ENCODE measurements around the gene NAALADL1. TPM values are rescaled to one million over a fixed set of nuclear protein-coding genes. Genes with fewer than 3 reads are reported as not detected.

Gene NAALADL1
- total and polyA plus RNA-seq, 2 experiments from 2014 or later = 11.1 to 13.7 TPM

DNA sequence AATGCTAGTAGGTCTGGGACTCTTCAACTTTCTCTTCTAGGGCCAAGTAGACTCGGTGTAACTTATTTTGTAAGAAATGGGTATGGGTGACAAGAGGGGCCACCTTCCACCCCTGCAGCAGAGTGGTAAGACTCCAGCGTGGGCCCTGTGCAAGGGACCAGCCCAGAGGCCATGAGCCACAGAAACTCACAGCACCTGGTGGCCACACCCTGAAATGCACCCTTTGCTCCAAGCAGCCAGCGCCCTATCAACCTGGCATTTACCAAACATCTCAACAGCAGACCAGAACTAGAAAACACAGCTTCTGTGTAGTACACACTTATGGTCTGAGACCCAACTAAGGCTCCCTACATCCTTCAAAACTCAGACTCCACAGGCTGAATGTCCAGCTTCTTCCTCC is 19.8 kb upstream of the NAALADL1 start:
- H3K4me1 ChIP-seq (ENCODE audit: insufficient read depth) = peaks cover 8% of the 10 kb centered on the region; the same call in 1 of the 2 replicates
- H3K4me1 Mint-ChIP-seq = peaks cover 23% of the 10 kb centered on the region
- no peaks in the 10 kb centered on the region; the same call in 2 of the 3 replicates for H3K9me3 Mint-ChIP-seq
- peaks cover 42% of the 10 kb centered on the region for H4K20me1 ChIP-seq (replicated peaks; ENCODE audit: insufficient read depth)
- peaks cover 29% of the 10 kb centered on the region; the same call in 1 of the 2 replicates for H3F3A ChIP-seq (replicated peaks; ENCODE audit: low read depth)
- H3K27me3 ChIP-seq (ENCODE audit: insufficient read depth) = no peaks in the 10 kb centered on the region
- no peak overlapping the region for H3K4me2 ChIP-seq
- H3K4me3 ChIP-seq = no peak overlapping the region
- peak; percentile 80 for DNase-seq (ENCODE audit: low spot score)
- peaks cover 8% of the 10 kb centered on the region for H3K27me3 Mint-ChIP-seq (ENCODE audit: insufficient read depth, low read depth, poor library complexity)
- H3K36me3 ChIP-seq (ENCODE audit: insufficient read depth) = peaks cover 16% of the 10 kb centered on the region
- TF ChIP-seq EZH2 (IDR thresholded peaks at IDR 0.05; ENCODE audit: low read depth, unreplicated experiment) = no peak
- TF ChIP-seq, protein P1, sequence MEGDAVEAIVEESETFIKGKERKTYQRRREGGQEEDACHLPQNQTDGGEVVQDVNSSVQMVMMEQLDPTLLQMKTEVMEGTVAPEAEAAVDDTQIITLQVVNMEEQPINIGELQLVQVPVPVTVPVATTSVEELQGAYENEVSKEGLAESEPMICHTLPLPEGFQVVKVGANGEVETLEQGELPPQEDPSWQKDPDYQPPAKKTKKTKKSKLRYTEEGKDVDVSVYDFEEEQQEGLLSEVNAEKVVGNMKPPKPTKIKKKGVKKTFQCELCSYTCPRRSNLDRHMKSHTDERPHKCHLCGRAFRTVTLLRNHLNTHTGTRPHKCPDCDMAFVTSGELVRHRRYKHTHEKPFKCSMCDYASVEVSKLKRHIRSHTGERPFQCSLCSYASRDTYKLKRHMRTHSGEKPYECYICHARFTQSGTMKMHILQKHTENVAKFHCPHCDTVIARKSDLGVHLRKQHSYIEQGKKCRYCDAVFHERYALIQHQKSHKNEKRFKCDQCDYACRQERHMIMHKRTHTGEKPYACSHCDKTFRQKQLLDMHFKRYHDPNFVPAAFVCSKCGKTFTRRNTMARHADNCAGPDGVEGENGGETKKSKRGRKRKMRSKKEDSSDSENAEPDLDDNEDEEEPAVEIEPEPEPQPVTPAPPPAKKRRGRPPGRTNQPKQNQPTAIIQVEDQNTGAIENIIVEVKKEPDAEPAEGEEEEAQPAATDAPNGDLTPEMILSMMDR (conservative IDR thresholded peaks at IDR 0.05; ENCODE audit: low read depth in 2 of 2) = peak; percentile 63 to 66
- ATAC-seq = peak; percentile 93
- H3K4me3 Mint-ChIP-seq = no peak overlapping the region
- H3K9me2 ChIP-seq (ENCODE audit: insufficient read depth) = no peaks in the 10 kb centered on the region
- no peak overlapping the region for H2AFZ ChIP-seq
- peaks cover 50% of the 10 kb centered on the region for H3K79me2 ChIP-seq (replicated peaks; ENCODE audit: insufficient read depth)
- peaks cover 69% of the 10 kb centered on the region for H3K36me3 Mint-ChIP-seq (ENCODE audit: low read depth)
- peak overlapping the region; percentile 74; the same call in 1 of the 2 replicates for H3K27ac ChIP-seq (ENCODE audit: low read depth)
- H3K27ac Mint-ChIP-seq = no peak overlapping the region

DNA sequence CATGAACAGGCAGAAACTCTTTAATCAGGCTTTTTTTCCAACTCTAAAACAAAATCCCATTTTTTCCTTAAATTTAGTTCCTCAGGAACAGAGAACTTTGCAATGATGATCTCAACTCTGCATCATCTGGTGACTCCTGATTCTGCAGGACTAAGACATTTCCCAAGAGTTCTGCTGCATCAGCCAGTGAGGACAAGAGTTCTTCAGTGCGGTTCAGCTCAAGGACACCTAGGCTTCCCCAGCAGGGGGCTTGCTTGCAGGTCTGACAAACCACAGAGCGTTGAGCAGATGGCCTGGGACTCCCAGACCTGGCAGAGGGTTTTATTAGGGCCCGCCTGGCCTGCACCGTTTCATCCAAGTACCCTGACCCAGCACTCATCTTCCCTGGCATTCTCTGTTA is 19.1 kb upstream of the NAALADL1 start:
- H3K79me2 ChIP-seq (replicated peaks; ENCODE audit: insufficient read depth) = peaks cover 43% of the 10 kb centered on the region
- H3K36me3 ChIP-seq (ENCODE audit: insufficient read depth) = peaks cover 16% of the 10 kb centered on the region
- no peak for ATAC-seq
- no peak for DNase-seq (ENCODE audit: low spot score)
- H3K27me3 ChIP-seq (ENCODE audit: insufficient read depth) = no peaks in the 10 kb centered on the region
- peaks cover 35% of the 10 kb centered on the region for H4K20me1 ChIP-seq (replicated peaks; ENCODE audit: insufficient read depth)
- H3K9me2 ChIP-seq (ENCODE audit: insufficient read depth) = no peaks in the 10 kb centered on the region
- H3K4me3 ChIP-seq = no peak overlapping the region
- no peak overlapping the region; the same call in 2 of the 3 replicates for H3K4me3 Mint-ChIP-seq
- H3K27ac Mint-ChIP-seq = no peak overlapping the region
- H3K27me3 Mint-ChIP-seq (ENCODE audit: insufficient read depth, low read depth, poor library complexity) = peaks cover 10% of the 10 kb centered on the region
- H2AFZ ChIP-seq = no peak overlapping the region
- peaks cover 26% of the 10 kb centered on the region; the same call in 1 of the 2 replicates for H3F3A ChIP-seq (replicated peaks; ENCODE audit: low read depth)
- H3K36me3 Mint-ChIP-seq (ENCODE audit: low read depth) = peaks cover 64% of the 10 kb centered on the region
- H3K4me1 ChIP-seq (ENCODE audit: insufficient read depth) = peaks cover 1% of the 10 kb centered on the region; the same call in 1 of the 2 replicates
- peaks cover 17% of the 10 kb centered on the region for H3K4me1 Mint-ChIP-seq
- no peak overlapping the region for H3K4me2 ChIP-seq
- H3K27ac ChIP-seq (ENCODE audit: low read depth) = no peak overlapping the region
- TF ChIP-seq STAT1 (IDR thresholded peaks at IDR 0.05; ENCODE audit: unreplicated experiment) (no peak), NANOG (IDR thresholded peaks at IDR 0.05; ENCODE audit: borderline replicate concordance) (no peak), CREB1 (CRISPR knock-in tag; IDR thresholded peaks at IDR 0.05; ENCODE audit: low read depth) (no peak), EZH2 (IDR thresholded peaks at IDR 0.05; ENCODE audit: low read depth, unreplicated experiment) (no peak), POLR2AphosphoS5 (IDR thresholded peaks at IDR 0.05; ENCODE audit: low read depth) (no peak), ZNF114 (CRISPR knock-in tag; IDR thresholded peaks at IDR 0.05) (no peak), JUNB (IDR thresholded peaks at IDR 0.05; ENCODE audit: unreplicated experiment) (no peak)
- TF ChIP-seq, protein P2, sequence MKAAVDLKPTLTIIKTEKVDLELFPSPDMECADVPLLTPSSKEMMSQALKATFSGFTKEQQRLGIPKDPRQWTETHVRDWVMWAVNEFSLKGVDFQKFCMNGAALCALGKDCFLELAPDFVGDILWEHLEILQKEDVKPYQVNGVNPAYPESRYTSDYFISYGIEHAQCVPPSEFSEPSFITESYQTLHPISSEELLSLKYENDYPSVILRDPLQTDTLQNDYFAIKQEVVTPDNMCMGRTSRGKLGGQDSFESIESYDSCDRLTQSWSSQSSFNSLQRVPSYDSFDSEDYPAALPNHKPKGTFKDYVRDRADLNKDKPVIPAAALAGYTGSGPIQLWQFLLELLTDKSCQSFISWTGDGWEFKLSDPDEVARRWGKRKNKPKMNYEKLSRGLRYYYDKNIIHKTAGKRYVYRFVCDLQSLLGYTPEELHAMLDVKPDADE (IDR thresholded peaks at IDR 0.05) = no peak
- TF ChIP-seq, protein P3, sequence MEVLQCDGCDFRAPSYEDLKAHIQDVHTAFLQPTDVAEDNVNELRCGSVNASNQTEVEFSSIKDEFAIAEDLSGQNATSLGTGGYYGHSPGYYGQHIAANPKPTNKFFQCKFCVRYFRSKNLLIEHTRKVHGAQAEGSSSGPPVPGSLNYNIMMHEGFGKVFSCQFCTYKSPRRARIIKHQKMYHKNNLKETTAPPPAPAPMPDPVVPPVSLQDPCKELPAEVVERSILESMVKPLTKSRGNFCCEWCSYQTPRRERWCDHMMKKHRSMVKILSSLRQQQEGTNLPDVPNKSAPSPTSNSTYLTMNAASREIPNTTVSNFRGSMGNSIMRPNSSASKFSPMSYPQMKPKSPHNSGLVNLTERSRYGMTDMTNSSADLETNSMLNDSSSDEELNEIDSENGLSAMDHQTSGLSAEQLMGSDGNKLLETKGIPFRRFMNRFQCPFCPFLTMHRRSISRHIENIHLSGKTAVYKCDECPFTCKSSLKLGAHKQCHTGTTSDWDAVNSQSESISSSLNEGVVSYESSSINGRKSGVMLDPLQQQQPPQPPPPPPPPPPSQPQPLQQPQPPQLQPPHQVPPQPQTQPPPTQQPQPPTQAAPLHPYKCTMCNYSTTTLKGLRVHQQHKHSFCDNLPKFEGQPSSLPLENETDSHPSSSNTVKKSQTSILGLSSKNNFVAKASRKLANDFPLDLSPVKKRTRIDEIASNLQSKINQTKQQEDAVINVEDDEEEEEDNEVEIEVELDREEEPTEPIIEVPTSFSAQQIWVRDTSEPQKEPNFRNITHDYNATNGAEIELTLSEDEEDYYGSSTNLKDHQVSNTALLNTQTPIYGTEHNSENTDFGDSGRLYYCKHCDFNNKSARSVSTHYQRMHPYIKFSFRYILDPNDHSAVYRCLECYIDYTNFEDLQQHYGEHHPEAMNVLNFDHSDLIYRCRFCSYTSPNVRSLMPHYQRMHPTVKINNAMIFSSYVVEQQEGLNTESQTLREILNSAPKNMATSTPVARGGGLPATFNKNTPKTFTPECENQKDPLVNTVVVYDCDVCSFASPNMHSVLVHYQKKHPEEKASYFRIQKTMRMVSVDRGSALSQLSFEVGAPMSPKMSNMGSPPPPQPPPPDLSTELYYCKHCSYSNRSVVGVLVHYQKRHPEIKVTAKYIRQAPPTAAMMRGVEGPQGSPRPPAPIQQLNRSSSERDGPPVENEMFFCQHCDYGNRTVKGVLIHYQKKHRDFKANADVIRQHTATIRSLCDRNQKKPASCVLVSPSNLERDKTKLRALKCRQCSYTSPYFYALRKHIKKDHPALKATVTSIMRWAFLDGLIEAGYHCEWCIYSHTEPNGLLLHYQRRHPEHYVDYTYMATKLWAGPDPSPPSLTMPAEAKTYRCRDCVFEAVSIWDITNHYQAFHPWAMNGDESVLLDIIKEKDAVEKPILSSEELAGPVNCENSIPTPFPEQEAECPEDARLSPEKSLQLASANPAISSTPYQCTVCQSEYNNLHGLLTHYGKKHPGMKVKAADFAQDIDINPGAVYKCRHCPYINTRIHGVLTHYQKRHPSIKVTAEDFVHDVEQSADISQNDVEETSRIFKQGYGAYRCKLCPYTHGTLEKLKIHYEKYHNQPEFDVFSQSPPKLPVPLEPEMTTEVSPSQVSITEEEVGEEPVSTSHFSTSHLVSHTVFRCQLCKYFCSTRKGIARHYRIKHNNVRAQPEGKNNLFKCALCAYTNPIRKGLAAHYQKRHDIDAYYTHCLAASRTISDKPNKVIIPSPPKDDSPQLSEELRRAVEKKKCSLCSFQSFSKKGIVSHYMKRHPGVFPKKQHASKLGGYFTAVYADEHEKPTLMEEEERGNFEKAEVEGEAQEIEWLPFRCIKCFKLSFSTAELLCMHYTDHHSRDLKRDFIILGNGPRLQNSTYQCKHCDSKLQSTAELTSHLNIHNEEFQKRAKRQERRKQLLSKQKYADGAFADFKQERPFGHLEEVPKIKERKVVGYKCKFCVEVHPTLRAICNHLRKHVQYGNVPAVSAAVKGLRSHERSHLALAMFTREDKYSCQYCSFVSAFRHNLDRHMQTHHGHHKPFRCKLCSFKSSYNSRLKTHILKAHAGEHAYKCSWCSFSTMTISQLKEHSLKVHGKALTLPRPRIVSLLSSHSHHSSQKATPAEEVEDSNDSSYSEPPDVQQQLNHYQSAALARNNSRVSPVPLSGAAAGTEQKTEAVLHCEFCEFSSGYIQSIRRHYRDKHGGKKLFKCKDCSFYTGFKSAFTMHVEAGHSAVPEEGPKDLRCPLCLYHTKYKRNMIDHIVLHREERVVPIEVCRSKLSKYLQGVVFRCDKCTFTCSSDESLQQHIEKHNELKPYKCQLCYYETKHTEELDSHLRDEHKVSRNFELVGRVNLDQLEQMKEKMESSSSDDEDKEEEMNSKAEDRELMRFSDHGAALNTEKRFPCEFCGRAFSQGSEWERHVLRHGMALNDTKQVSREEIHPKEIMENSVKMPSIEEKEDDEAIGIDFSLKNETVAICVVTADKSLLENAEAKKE (CRISPR knock-in tag; IDR thresholded peaks at IDR 0.05) = no peak
- TF ChIP-seq, protein P1 (conservative IDR thresholded peaks at IDR 0.05; ENCODE audit: low read depth in 2 of 2) = no peak
- H3K9me3 Mint-ChIP-seq = no peaks in the 10 kb centered on the region; the same call in 2 of the 3 replicates
